ENCODE measurements around the gene TCTN2. TPM values are rescaled to one million over a fixed set of nuclear protein-coding genes. Genes with fewer than 3 reads are reported as not detected.

Gene TCTN2
- total RNA-seq, 1 experiment from 2014 or later, result 11.5 TPM

- intact Hi-C loops (cut with micrococcal nuclease; ENCODE audit: unreplicated experiment), result no loop called here
- no peaks in the 10 kb centered on the region for H3K4me1 Mint-ChIP-seq (ENCODE audit: low read depth, unreplicated experiment)
- no TSS peak for BruUV-seq (replicated peaks)
- no peak for DNase-seq
- no peak overlapping the region for H3K27ac Mint-ChIP-seq (ENCODE audit: unreplicated experiment)
- no peaks in the 10 kb centered on the region for H3K9me3 Mint-ChIP-seq (ENCODE audit: low read depth, unreplicated experiment)
- CTCF ChIA-PET, result no interaction called here
- no peak overlapping the region for H3K4me3 Mint-ChIP-seq (ENCODE audit: low read depth, unreplicated experiment)
- peaks cover 64% of the 10 kb centered on the region for H3K36me3 Mint-ChIP-seq (ENCODE audit: insufficient read depth, unreplicated experiment)
- no peaks in the 10 kb centered on the region for H3K27me3 Mint-ChIP-seq (ENCODE audit: unreplicated experiment)
- TF ChIP-seq CTCF (IDR thresholded peaks at IDR 0.05; ENCODE audit: unreplicated experiment), result no peak
These were observed 22.5 kb upstream of the TCTN2 start for GRCh38 chr12:123648401-123648800.

- no peak for TF ChIP-seq CTCF (IDR thresholded peaks at IDR 0.05; ENCODE audit: unreplicated experiment)
These were observed 16.7 kb upstream of the TCTN2 start for GRCh38 chr12:123654129-123654701.

GRCh38 chr12:123655420-123655819 is 15.5 kb upstream of the TCTN2 start:
- CTCF ChIA-PET, result no interaction called here
- no peak overlapping the region for H3K27ac Mint-ChIP-seq (ENCODE audit: unreplicated experiment)
- DNase-seq, result no peak
- no peak for TF ChIP-seq CTCF (IDR thresholded peaks at IDR 0.05; ENCODE audit: unreplicated experiment)
- H3K36me3 Mint-ChIP-seq (ENCODE audit: insufficient read depth, unreplicated experiment), result peaks cover 24% of the 10 kb centered on the region
- H3K9me3 Mint-ChIP-seq (ENCODE audit: low read depth, unreplicated experiment), result no peaks in the 10 kb centered on the region
- no TSS peak for BruUV-seq (replicated peaks)
- no peak overlapping the region for H3K4me3 Mint-ChIP-seq (ENCODE audit: low read depth, unreplicated experiment)
- intact Hi-C loops (cut with micrococcal nuclease; ENCODE audit: unreplicated experiment), result no loop called here
- no peaks in the 10 kb centered on the region for H3K27me3 Mint-ChIP-seq (ENCODE audit: unreplicated experiment)
- H3K4me1 Mint-ChIP-seq (ENCODE audit: low read depth, unreplicated experiment), result no peaks in the 10 kb centered on the region

More at GRCh38 chr12:123654129-123654701, 16.7 kb upstream of the TCTN2 start:
- DNase-seq, result no peak
- Mint-ChIP-seq H3K4me3 (ENCODE audit: low read depth, unreplicated experiment) (no peak overlapping the region), H3K27me3 (ENCODE audit: unreplicated experiment) (no peaks in the 10 kb centered on the region), H3K27ac (ENCODE audit: unreplicated experiment) (no peak overlapping the region), H3K36me3 (ENCODE audit: insufficient read depth, unreplicated experiment) (peaks cover 28% of the 10 kb centered on the region), H3K9me3 (ENCODE audit: low read depth, unreplicated experiment) (no peaks in the 10 kb centered on the region), H3K4me1 (ENCODE audit: low read depth, unreplicated experiment) (no peaks in the 10 kb centered on the region)
- no TSS peak for BruUV-seq (replicated peaks)
- CTCF ChIA-PET, result no interaction called here
- intact Hi-C loops (cut with micrococcal nuclease; ENCODE audit: unreplicated experiment), result no loop called here

- Mint-ChIP-seq H3K27me3 (ENCODE audit: unreplicated experiment) (no peaks in the 10 kb centered on the region), H3K4me1 (ENCODE audit: low read depth, unreplicated experiment) (no peaks in the 10 kb centered on the region), H3K4me3 (ENCODE audit: low read depth, unreplicated experiment) (no peak overlapping the region), H3K36me3 (ENCODE audit: insufficient read depth, unreplicated experiment) (peaks cover 26% of the 10 kb centered on the region), H3K27ac (ENCODE audit: unreplicated experiment) (no peak overlapping the region), H3K9me3 (ENCODE audit: low read depth, unreplicated experiment) (no peaks in the 10 kb centered on the region)
- intact Hi-C loops (cut with micrococcal nuclease; ENCODE audit: unreplicated experiment), result no loop called here
- no peak for TF ChIP-seq CTCF (IDR thresholded peaks at IDR 0.05; ENCODE audit: unreplicated experiment)
- no TSS peak for BruUV-seq (replicated peaks)
- CTCF ChIA-PET, result no interaction called here
- no peak for DNase-seq
These were observed 14.5 kb upstream of the TCTN2 start for GRCh38 chr12:123656392-123656791.
